ENCODE results near the gene TIMP2.

DNA sequence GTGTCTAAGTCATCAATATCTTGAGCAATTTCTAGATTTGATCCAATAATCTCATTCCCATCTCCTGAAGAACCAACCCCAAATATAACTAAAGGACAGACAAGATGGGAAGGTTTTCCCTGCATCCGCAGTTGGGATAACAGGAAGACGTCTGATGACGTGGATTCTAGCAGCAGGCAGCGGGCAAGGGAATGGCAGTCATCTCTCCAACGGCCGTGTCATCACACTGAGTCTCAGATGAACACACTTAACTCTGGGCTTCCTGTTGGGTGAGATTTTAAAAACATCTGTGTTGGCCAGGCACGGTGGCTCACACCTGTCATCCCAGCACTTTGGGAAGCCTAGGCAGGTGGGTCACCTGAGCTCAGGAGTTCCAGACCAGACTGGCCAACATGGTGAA, 20.9 kb upstream of the TIMP2 start:
- TF ChIP-seq CTCF (conservative IDR thresholded peaks at IDR 0.05) (no peak), ZFX (IDR thresholded peaks at IDR 0.05) (no peak)

Data from C4-2B (cell line).